ENCODE results near the gene YTHDC1. TPM values are rescaled to one million over a fixed set of nuclear protein-coding genes. Genes with fewer than 3 reads are reported as not detected.

Gene YTHDC1
- total and polyA plus RNA-seq, 9 donors, result 72.1 to 116 (median 86.6) TPM

DNA sequence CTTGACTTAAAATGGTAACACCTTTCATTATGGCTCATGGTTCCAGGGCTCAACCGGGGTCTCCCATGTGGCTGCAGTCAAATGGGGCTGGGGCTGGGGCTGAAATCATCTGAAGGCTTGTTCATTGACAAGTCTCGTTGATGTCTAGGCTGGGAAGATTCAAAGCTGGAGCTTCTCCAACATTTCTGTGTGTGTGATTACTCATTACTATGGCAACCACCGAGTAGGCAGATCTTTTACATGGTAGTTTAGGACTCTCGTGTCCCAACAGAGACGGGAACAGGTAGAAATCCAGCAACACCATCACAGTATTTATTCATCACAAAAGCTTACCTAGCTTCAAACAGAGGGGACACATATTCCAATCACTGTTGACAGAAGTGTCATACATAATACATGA, 7.8 kb downstream of the YTHDC1 start:
- TF ChIP-seq EP300 (IDR thresholded peaks at IDR 0.05), result no peak
- TF ChIP-seq, protein P1, sequence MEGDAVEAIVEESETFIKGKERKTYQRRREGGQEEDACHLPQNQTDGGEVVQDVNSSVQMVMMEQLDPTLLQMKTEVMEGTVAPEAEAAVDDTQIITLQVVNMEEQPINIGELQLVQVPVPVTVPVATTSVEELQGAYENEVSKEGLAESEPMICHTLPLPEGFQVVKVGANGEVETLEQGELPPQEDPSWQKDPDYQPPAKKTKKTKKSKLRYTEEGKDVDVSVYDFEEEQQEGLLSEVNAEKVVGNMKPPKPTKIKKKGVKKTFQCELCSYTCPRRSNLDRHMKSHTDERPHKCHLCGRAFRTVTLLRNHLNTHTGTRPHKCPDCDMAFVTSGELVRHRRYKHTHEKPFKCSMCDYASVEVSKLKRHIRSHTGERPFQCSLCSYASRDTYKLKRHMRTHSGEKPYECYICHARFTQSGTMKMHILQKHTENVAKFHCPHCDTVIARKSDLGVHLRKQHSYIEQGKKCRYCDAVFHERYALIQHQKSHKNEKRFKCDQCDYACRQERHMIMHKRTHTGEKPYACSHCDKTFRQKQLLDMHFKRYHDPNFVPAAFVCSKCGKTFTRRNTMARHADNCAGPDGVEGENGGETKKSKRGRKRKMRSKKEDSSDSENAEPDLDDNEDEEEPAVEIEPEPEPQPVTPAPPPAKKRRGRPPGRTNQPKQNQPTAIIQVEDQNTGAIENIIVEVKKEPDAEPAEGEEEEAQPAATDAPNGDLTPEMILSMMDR (IDR thresholded peaks at IDR 0.05), result no peak
- TF ChIP-seq POLR2A (IDR thresholded peaks at IDR 0.05), result no peak
- DNase-seq, result peak in 1 of 5 donors; percentile 40
- intact Hi-C loops (cut with DNase I), result no loop called here
- Histone ChIP-seq H3K9me3 (no peaks in the 10 kb centered on the region), H3K4me3 (no peak overlapping the region), H3K36me3 (no peaks in the 10 kb centered on the region), H3K4me1 (ENCODE audit: insufficient read depth) (peaks cover 17% of the 10 kb centered on the region), H3K27ac (no peak overlapping the region), H3K27me3 (no peaks in the 10 kb centered on the region)
- 37 to 42% (median 41%) methylated on average over 5 of the region's 5 CpGs for WGBS, 3 donors

DNA sequence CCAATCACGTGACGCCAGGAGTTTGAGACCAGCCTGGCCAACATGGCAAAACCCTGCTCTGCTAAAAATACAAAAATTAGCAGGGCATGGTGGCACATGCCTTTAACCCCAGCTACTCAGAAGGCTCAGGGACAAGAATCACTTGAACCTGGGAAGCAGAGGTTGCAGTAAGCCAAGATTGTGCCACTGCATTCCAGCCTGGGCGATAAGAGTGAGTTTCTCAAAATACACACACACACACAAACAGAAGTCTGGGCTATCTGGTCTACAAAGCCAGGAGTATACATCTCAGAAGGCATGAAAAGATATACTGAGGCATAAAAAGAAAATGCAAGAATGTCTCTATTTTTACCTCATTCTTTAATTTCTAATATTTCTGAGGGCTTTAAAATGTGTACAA, 11.3 kb downstream of the YTHDC1 start:
- 54 to 66% (median 62%) methylated on average over 3 of the region's 3 CpGs for WGBS, 3 donors
- intact Hi-C loops (cut with DNase I), result no loop called here
- Histone ChIP-seq H3K4me3 (no peak overlapping the region), H3K9me3 (no peaks in the 10 kb centered on the region), H3K27ac (no peak overlapping the region), H3K4me1 (ENCODE audit: insufficient read depth) (peaks cover 6% of the 10 kb centered on the region), H3K36me3 (no peaks in the 10 kb centered on the region), H3K27me3 (no peaks in the 10 kb centered on the region)
- no peak for TF ChIP-seq EP300 (IDR thresholded peaks at IDR 0.05)
- no peak for TF ChIP-seq POLR2A (IDR thresholded peaks at IDR 0.05)
- TF ChIP-seq, protein P1 (IDR thresholded peaks at IDR 0.05), result no peak
- no peak for DNase-seq

DNA sequence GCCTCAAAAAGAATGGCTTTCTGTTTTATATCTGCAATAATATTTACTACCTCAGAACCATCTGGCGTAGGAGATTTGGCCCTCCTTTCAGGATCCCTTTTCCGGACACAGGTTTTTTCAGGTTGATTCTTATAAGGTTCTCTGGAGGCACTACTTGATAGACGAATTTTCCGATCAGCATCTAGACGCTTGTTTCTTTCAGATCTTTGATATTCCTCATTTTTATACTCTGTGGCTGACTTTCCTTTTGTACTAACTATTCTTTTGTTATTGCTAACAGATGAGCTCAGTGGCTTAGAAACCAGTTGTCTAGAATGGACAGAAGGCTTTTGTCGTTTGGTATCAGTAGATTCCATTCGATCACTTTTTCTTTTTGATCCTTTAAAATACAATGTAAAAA, 12.4 kb downstream of the YTHDC1 start:
- no peaks in the 10 kb centered on the region for H3K36me3 ChIP-seq
- H3K27ac ChIP-seq, result no peak overlapping the region
- intact Hi-C loops (cut with DNase I), result no loop called here
- no peak for TF ChIP-seq POLR2A (IDR thresholded peaks at IDR 0.05)
- DNase-seq, result no peak
- H3K4me1 ChIP-seq (ENCODE audit: insufficient read depth), result peaks cover 8% of the 10 kb centered on the region
- H3K4me3 ChIP-seq, result no peak overlapping the region
- 85 to 90% (median 89%) methylated on average over 7 of the region's 7 CpGs for WGBS, 3 donors
- no peaks in the 10 kb centered on the region for H3K27me3 ChIP-seq
- H3K9me3 ChIP-seq, result no peaks in the 10 kb centered on the region

DNA sequence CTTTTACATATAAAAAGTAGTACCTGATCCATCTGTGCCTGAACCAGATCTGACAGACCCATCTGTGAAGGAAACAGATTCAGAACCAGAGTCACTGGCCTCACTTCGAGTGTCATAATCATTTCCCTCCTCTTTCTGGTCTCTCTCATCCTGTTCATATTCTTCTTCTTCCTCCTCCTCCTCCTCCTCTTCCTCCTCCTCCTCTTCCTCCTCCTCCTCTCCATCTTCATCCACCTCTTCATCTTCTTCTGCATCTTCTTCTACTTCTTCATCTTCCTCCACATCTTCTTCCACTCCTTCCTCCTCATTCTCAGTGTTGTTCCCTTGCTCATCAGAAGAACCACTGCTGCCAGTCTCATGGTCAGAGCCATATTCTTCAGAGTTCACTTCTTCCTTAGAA, 12.9 kb downstream of the YTHDC1 start:
- TF ChIP-seq, protein P1 (IDR thresholded peaks at IDR 0.05), result no peak
- no peak for TF ChIP-seq POLR2A (IDR thresholded peaks at IDR 0.05)
- TF ChIP-seq EP300 (IDR thresholded peaks at IDR 0.05), result no peak
- 77 to 95% (median 84%) methylated on average over 1 of the region's 1 CpG for WGBS, 3 donors
- H3K27ac ChIP-seq, result no peak overlapping the region
- no peaks in the 10 kb centered on the region for H3K36me3 ChIP-seq
- H3K9me3 ChIP-seq, result no peaks in the 10 kb centered on the region
- intact Hi-C loops (cut with DNase I), result no loop called here
- peaks cover 5% of the 10 kb centered on the region for H3K4me1 ChIP-seq (ENCODE audit: insufficient read depth)
- no peak for DNase-seq
- no peaks in the 10 kb centered on the region for H3K27me3 ChIP-seq
- no peak overlapping the region for H3K4me3 ChIP-seq

DNA sequence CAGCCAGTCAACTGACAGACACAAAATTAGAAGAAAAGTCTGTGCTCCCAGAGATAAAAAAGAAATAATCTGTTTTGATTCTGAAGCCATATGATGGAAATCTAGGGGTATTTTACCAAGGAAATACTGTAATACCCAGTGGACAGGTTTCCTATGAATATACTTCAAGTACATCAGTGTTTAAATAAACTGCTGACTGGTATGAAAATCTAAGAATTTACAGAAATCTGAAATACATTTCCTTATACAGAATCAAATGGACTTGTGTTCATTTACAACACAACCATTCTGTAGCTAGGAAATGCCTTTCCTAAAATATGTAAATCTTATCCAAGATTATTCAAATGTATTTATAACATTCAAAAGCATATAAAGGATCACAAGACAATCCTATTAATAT, 13.4 kb downstream of the YTHDC1 start:
- TF ChIP-seq POLR2A (IDR thresholded peaks at IDR 0.05), result no peak
- TF ChIP-seq, protein P1 (IDR thresholded peaks at IDR 0.05), result no peak
- TF ChIP-seq EP300 (IDR thresholded peaks at IDR 0.05), result no peak
- Histone ChIP-seq H3K36me3 (no peaks in the 10 kb centered on the region), H3K27me3 (no peaks in the 10 kb centered on the region), H3K27ac (no peak overlapping the region), H3K9me3 (no peaks in the 10 kb centered on the region), H3K4me1 (ENCODE audit: insufficient read depth) (peaks cover 5% of the 10 kb centered on the region), H3K4me3 (no peak overlapping the region)
- intact Hi-C loops (cut with DNase I), result no loop called here
- no peak for DNase-seq

All from ovary (tissue), 9 donors.